ENCODE measurements around the gene ABLIM3. TPM values are rescaled to one million over a fixed set of nuclear protein-coding genes. Genes with fewer than 3 reads are reported as not detected.

ABLIM3 gene
- total and polyA plus RNA-seq, 7 donors: 18.7 to 54.5 (median 35.0) TPM

- no peak overlapping the region for H3K27ac ChIP-seq
- H3K4me1 ChIP-seq: peaks cover 35% of the 10 kb centered on the region
- intact Hi-C loops (cut with DNase I): loop anchor here in 1 of 2 donors (1.0 kb wide), 1 partner anchor 89 kb away; no protein-coding TSS in a partner anchor
- no peaks in the 10 kb centered on the region for H3K36me3 ChIP-seq (ENCODE audit: insufficient read depth in 1 of 2, low read depth in 1 of 2)
- H3K27me3 ChIP-seq (ENCODE audit: insufficient read depth in 3 of 3, low read length in 2 of 3): no peaks in the 10 kb centered on the region
- no peaks in the 10 kb centered on the region for H3K9me3 ChIP-seq
- ATAC-seq (no peak), DNase-seq (no peak)
- 87 to 88% (median 88%) methylated on average over 11 of the region's 11 CpGs for WGBS, 3 donors
- TF ChIP-seq CTCF (IDR thresholded peaks at IDR 0.05): no peak
- H3K4me3 ChIP-seq: no peak overlapping the region
These were observed 893 bp upstream of the ABLIM3 start for GRCh38 chr5:149140197-149141002.

- H3K4me3 ChIP-seq: peak overlapping the region; percentile 75
- no peaks in the 10 kb centered on the region for H3K36me3 ChIP-seq (ENCODE audit: insufficient read depth in 1 of 2, low read depth in 1 of 2)
- H3K27ac ChIP-seq: peak overlapping the region; percentile 79
- peaks cover 29% of the 10 kb centered on the region for H3K4me1 ChIP-seq
- peaks cover 7% of the 10 kb centered on the region for H3K9me3 ChIP-seq
- DNase-seq: peak; percentile 40 to 56
- peak; percentile 46 to 68 (median 54) for ATAC-seq
- intact Hi-C loops (cut with DNase I): loop anchor here (1.0 kb wide), 2 partner anchors 86 to 87 kb away; no protein-coding TSS in a partner anchor
- TF ChIP-seq CTCF (IDR thresholded peaks at IDR 0.05): no peak
- 32 to 47% (median 40%) methylated on average over 20 of the region's 20 CpGs for WGBS, 3 donors
- H3K27me3 ChIP-seq (ENCODE audit: insufficient read depth in 3 of 3, low read length in 2 of 3): no peaks in the 10 kb centered on the region
These were observed 911 bp downstream of the ABLIM3 start for GRCh38 chr5:149141957-149142851.

- H3K27me3 ChIP-seq (ENCODE audit: insufficient read depth in 3 of 3, low read length in 2 of 3): no peaks in the 10 kb centered on the region
- ATAC-seq (no peak), DNase-seq (no peak)
- peaks cover 7% of the 10 kb centered on the region for H3K9me3 ChIP-seq
- peaks cover 29% of the 10 kb centered on the region for H3K4me1 ChIP-seq
- intact Hi-C loops (cut with DNase I): no loop called here
- TF ChIP-seq CTCF (IDR thresholded peaks at IDR 0.05): no peak
- WGBS, 3 donors: 52 to 60% (median 60%) methylated on average over 2 of the region's 2 CpGs
- peak overlapping the region; percentile 79 for H3K27ac ChIP-seq
- no peaks in the 10 kb centered on the region for H3K36me3 ChIP-seq (ENCODE audit: insufficient read depth in 1 of 2, low read depth in 1 of 2)
- H3K4me3 ChIP-seq: peak overlapping the region; percentile 75
These were observed 2.2 kb downstream of the ABLIM3 start for GRCh38 chr5:149143470-149143869.

- Histone ChIP-seq H3K27ac (no peak overlapping the region), H3K36me3 (ENCODE audit: insufficient read depth in 1 of 2, low read depth in 1 of 2) (no peaks in the 10 kb centered on the region), H3K4me3 (peak overlapping the region; percentile 75), H3K4me1 (peaks cover 31% of the 10 kb centered on the region), H3K9me3 (peaks cover 7% of the 10 kb centered on the region), H3K27me3 (ENCODE audit: insufficient read depth in 3 of 3, low read length in 2 of 3) (no peaks in the 10 kb centered on the region)
- ATAC-seq (no peak), DNase-seq (no peak)
- intact Hi-C loops (cut with DNase I): loop anchor here in 1 of 2 donors (1.0 kb wide), 1 partner anchor 50 kb away; no protein-coding TSS in a partner anchor
- WGBS, 3 donors: 29 to 38% (median 33%) methylated on average over 1 of the region's 1 CpG
- TF ChIP-seq CTCF (IDR thresholded peaks at IDR 0.05): no peak
These were observed 3.3 kb downstream of the ABLIM3 start for GRCh38 chr5:149144637-149145036.
